GDM1 (cell line): ENCODE results near the gene ZDHHC23.

Experiments used
- DNase-seq: peaks from one replicate; lab custom pipeline; 2025; lab: John Stamatoyannopoulos, UW

Gene ZDHHC23

GRCh38 chr3:114005481-114005880, 57.7 kb downstream of the ZDHHC23 start:
- no peak for DNase-seq

- no peak for DNase-seq
Observed at GRCh38 chr3:114011059-114011797, 63.4 kb downstream of the ZDHHC23 start.
